NCI-H128 (cell line): ENCODE measurements around the gene MECR.
A peak's percentile ranks its signal among the peaks of the same experiment; 100 is the strongest.
"Not testable (repeated sequence)": the region's sequence is repeated elsewhere in the genome, so short reads cannot be mapped to it uniquely, and the experiment has no call there.

Experiments
- DNase-seq: peaks from one replicate; lab custom pipeline; 2025; ENCODE audit not compliant: unreplicated experiment; lab: John Stamatoyannopoulos, UW

MECR gene

GRCh38 chr1:29236712-29237128 lies 6.0 kb upstream of the MECR start:
- DNase-seq: no peak

GRCh38 chr1:29235955-29236711 lies 5.4 kb upstream of the MECR start, which contains the start of gene PTPRU:
PTPRU (plus strand) TSS chr1:29236522; CDS start chr1:29236645, 123 bp downstream.
- peak; percentile 58 for DNase-seq

- DNase-seq: not testable (repeated sequence)
Measured at GRCh38 chr1:29234881-29235280, 4.1 kb upstream of the MECR start.

- DNase-seq: no peak
Measured at GRCh38 chr1:29234471-29234870, 3.7 kb upstream of the MECR start.

- DNase-seq: no peak
Measured at GRCh38 chr1:29233693-29234092, 3.0 kb upstream of the MECR start.

- DNase-seq: no peak
Measured at GRCh38 chr1:29232387-29232786, 1.7 kb upstream of the MECR start.

GRCh38 chr1:29230204-29230552 lies 556 bp downstream of the MECR start:
- DNase-seq: no peak

GRCh38 chr1:29227511-29227910 lies 3.2 kb downstream of the MECR start:
- DNase-seq: no peak

- no peak for DNase-seq
Measured at GRCh38 chr1:29225361-29225760, 5.4 kb downstream of the MECR start.

GRCh38 chr1:29224356-29224837 lies 6.3 kb downstream of the MECR start:
- DNase-seq: no peak

- no peak for DNase-seq
Measured at GRCh38 chr1:29223521-29223920, 7.2 kb downstream of the MECR start.

- no peak for DNase-seq
Measured at GRCh38 chr1:29222686-29223085, 8.0 kb downstream of the MECR start.

- not testable (repeated sequence) for DNase-seq
Measured at GRCh38 chr1:29222260-29222659, 8.5 kb downstream of the MECR start.

GRCh38 chr1:29221296-29221695 lies 9.4 kb downstream of the MECR start:
- no peak for DNase-seq

- DNase-seq: no peak
Measured at GRCh38 chr1:29218223-29218622, 12.5 kb downstream of the MECR start.

- no peak for DNase-seq
Measured at GRCh38 chr1:29217633-29218032, 13.1 kb downstream of the MECR start.

- DNase-seq: peak; percentile 44
Measured at GRCh38 chr1:29213055-29213454, 17.7 kb downstream of the MECR start.

GRCh38 chr1:29211086-29212030 lies 19.4 kb downstream of the MECR start:
- DNase-seq: no peak

GRCh38 chr1:29210278-29211085 lies 20.3 kb downstream of the MECR start:
- DNase-seq: no peak

- no peak for DNase-seq
Measured at GRCh38 chr1:29209173-29209572, 21.6 kb downstream of the MECR start.

- DNase-seq: no peak
Measured at GRCh38 chr1:29208442-29208841, 22.3 kb downstream of the MECR start.
